Panc1 (cell line): ENCODE measurements around the gene CFAP58. TPM values are rescaled to one million over a fixed set of nuclear protein-coding genes. Genes with fewer than 3 reads are reported as not detected.
A peak's percentile ranks its signal among the peaks of the same experiment; 100 is the strongest.

Source experiments
- ATAC-seq: fragments of 200-7000 bp; cut with Tn5 transposase; 2 replicates; pipeline ENCODE4 v1.9.1; 2020; ENCODE audit warnings: mild to moderate bottlenecking, moderate library complexity
- BruUV-seq: library from RNA; stranded (reverse); fragments of 400-500 nt; replicated peaks from 2 replicates; lab custom pipeline; 2021; lab: Mats Ljungman, UMichigan
- CTCF ChIA-PET: fragments of 300-600 bp; sonication (Branson Sonifier 250); formaldehyde crosslinking; loops from one replicate; lab custom pipeline; 2022; ENCODE audit warnings: antibody characterized with exemption; lab: Charles Lee
- POLR2A ChIA-PET: fragments of 300-600 bp; sonication (Branson Sonifier 250); formaldehyde crosslinking; loops from one replicate; lab custom pipeline; 2022; ENCODE audit warnings: antibody characterized with exemption; lab: Charles Lee
- DNase-seq: peaks from one replicate; pipeline ENCODE4 v3.0.0-alpha.2; 2010; ENCODE audit warnings: low read depth, low spot score
- H3K27ac ChIP-seq: 2 replicates; pipeline ENCODE4 v1.5.1; 2011; ENCODE audit warnings: mild to moderate bottlenecking, low read length, inconsistent platforms
- H3K27me3 ChIP-seq: fragments of 200-500 bp; sonication (Bioruptor generic); 2 replicates; pipeline ENCODE4 v1.6.0; 2014; ENCODE audit warnings: low read length, inconsistent platforms; ENCODE audit not compliant: control insufficient read depth, insufficient read depth
- H3K36me3 ChIP-seq: fragments of 200-500 bp; sonication (Bioruptor generic); 2 replicates; pipeline ENCODE4 v1.5.1; 2014; ENCODE audit warnings: inconsistent platforms, mild to moderate bottlenecking, low read length, moderate library complexity; ENCODE audit not compliant: control insufficient read depth, insufficient read depth
- H3K4me1 ChIP-seq: 2 replicates; pipeline ENCODE4 v1.5.1; 2011; ENCODE audit warnings: inconsistent platforms, mild to moderate bottlenecking, low read length, moderate library complexity; ENCODE audit not compliant: control insufficient read depth, insufficient read depth
- H3K4me3 ChIP-seq, 2 experiments: 2 replicates each; pipeline ENCODE4 v1.5.1; 2011 to 2012; ENCODE audit warnings: low read depth in 2 of 2, low read length in 2 of 2, mild to moderate bottlenecking in 2 of 2, inconsistent platforms in 1 of 2, moderate library complexity in 1 of 2
- H3K9me3 ChIP-seq: fragments of 200-500 bp; sonication (Bioruptor generic); 2 replicates; pipeline ENCODE4 v1.5.1; 2014; ENCODE audit warnings: low read depth, mild to moderate bottlenecking, inconsistent platforms, low read length, moderate library complexity; ENCODE audit not compliant: control insufficient read depth, insufficient read depth
- CTCF ChIP-seq: fragments of 450-650 bp; IDR thresholded peaks from 2 replicates; pipeline ENCODE4 v1.5.1; 2017; ENCODE audit warnings: mild to moderate bottlenecking
- POLR2AphosphoS5 ChIP-seq: IDR thresholded peaks from 2 replicates; pipeline ENCODE4 v1.6.1; 2012; ENCODE audit warnings: mild to moderate bottlenecking, low read depth, low read length, moderate library complexity
- REST ChIP-seq, 2 experiments: IDR thresholded peaks; 2 replicates each; pipeline ENCODE4 v1.6.1; 2011 to 2012; ENCODE audit warnings: low read depth in 2 of 2, control low read depth in 1 of 2, low read length in 1 of 2, mild to moderate bottlenecking in 1 of 2, moderate library complexity in 1 of 2; ENCODE audit not compliant: insufficient read depth in 1 of 2
- SIN3A ChIP-seq: IDR thresholded peaks from 2 replicates; pipeline ENCODE4 v1.6.1; 2012; ENCODE audit warnings: low read depth, mild to moderate bottlenecking, low read length, moderate library complexity, borderline replicate concordance; ENCODE audit not compliant: insufficient read depth
- TCF7L2 ChIP-seq: IDR thresholded peaks from 2 replicates; pipeline ENCODE4 v1.6.1; 2011; ENCODE audit warnings: mild to moderate bottlenecking, low read depth, low read length, inconsistent platforms
- in situ Hi-C: cut with HindIII; loops from 2 replicates; pipeline ENCODE4 v1.10.0; 2016; ENCODE audit warnings: low sequenced_read_pairs, low pct_unique_long_range_greater_than_20kb
- intact Hi-C: fragments of 100-400 bp; cut with micrococcal nuclease; formaldehyde crosslinking; loops from one replicate; pipeline ENCODE4 v1.10.0; 2022; ENCODE audit not compliant: unreplicated experiment
- total RNA-seq: library from RNA; stranded (reverse); gene quantifications from one replicate; pipeline ENCODE4 v1.2.1, GENCODE V29; 2021; ENCODE audit not compliant: unreplicated experiment

Gene CFAP58
- total RNA-seq, 1 experiment from 2014 or later = 2.0 TPM

- H3K4me3 ChIP-seq = no peak overlapping the region
- TF ChIP-seq REST (IDR thresholded peaks at IDR 0.05; ENCODE audit: insufficient read depth in 1 of 2, low read depth in 2 of 2, low read length in 1 of 2) (no peak), SIN3A (no peak), CTCF (no peak), POLR2AphosphoS5 (no peak), TCF7L2 (no peak)
- H3K9me3 ChIP-seq = no peaks in the 10 kb centered on the region
- peaks cover 4% of the 10 kb centered on the region; the same call in 1 of the 2 replicates for H3K27me3 ChIP-seq
- in situ Hi-C loops = no loop called here
- CTCF ChIA-PET = interaction anchor here (0.7 kb wide), 1 partner anchor 125 kb away, joined by 4 read pairs; no protein-coding TSS in a partner anchor
- no peaks in the 10 kb centered on the region for H3K36me3 ChIP-seq
- BruUV-seq = no TSS peak
- POLR2A ChIA-PET = no interaction called here
- intact Hi-C loops = no loop called here
- DNase-seq (no peak), ATAC-seq (no peak)
- no peaks in the 10 kb centered on the region for H3K4me1 ChIP-seq
- H3K27ac ChIP-seq = no peak overlapping the region
Observed at GRCh38 chr10:104413528-104413927, 59.9 kb downstream of the CFAP58 start.

GRCh38 chr10:104415526-104416165 is 62.0 kb downstream of the CFAP58 start:
- DNase-seq = no peak
- CTCF ChIA-PET = no interaction called here
- no peaks in the 10 kb centered on the region for H3K36me3 ChIP-seq
- no peaks in the 10 kb centered on the region for H3K9me3 ChIP-seq
- peaks cover 2% of the 10 kb centered on the region; the same call in 1 of the 2 replicates for H3K27me3 ChIP-seq
- intact Hi-C loops (no loop called here), in situ Hi-C loops (no loop called here)
- ATAC-seq = 0 out of 2 replicates have a peak, but pooled peaks have one; percentile 42
- BruUV-seq = no TSS peak
- no peak overlapping the region for H3K4me3 ChIP-seq
- POLR2A ChIA-PET = interaction anchor here (0.6 kb wide), 1 partner anchor 28 kb away, joined by 4 read pairs; no protein-coding TSS in a partner anchor
- no peaks in the 10 kb centered on the region for H3K4me1 ChIP-seq
- no peak overlapping the region for H3K27ac ChIP-seq
- TF ChIP-seq SIN3A (no peak), TCF7L2 (no peak), POLR2AphosphoS5 (no peak), CTCF (no peak), REST (IDR thresholded peaks at IDR 0.05; ENCODE audit: insufficient read depth in 1 of 2, low read depth in 2 of 2, low read length in 1 of 2) (no peak)
